Measurements from ENCODE around the gene MPST.

The MPST gene

DNA sequence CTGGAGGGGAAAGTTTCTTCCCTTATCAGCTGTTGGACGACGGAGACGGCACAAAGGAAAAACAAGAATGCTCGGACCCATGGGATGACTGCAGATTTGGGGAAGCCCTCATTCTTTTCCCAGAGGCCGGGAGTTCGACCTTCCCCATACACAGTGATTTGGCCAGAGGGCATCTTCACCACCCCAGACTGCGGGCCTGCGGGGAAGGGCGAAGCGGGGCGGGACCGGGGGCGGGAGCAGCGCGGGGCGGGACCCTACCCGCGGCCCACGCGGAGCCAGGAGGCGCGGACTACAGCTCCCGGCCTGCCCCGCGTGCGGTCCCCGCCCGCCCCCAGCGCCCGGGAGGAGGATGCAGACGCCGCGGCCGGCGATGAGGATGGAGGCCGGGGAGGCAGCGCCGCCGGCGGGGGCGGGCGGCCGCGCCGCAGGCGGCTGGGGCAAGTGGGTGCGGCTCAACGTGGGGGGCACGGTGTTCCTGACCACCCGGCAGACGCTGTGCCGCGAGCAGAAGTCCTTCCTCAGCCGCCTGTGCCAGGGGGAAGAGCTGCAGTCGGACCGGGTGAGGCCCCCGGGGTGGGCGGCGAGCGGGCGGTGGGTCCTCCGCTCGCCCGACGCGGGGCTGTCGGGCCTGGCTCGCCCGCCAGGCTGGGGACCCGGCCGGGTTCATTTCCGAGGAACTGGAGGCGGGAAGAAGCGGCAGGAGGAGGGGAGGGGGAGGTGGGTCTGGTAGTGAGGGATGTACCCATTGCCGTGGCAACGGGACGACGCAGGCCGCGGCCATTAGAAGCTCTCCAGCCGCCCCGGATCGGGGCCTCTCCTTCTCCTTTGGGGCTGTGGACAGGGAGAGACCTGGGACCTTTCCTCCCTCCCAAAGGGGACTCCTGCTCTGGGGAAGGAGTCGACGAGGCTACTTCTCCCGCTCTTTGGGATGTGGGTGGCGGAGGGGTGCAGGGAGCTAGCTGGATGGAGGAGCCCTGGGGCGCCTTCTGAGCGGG lies 32.1 kb downstream of the MPST start, which contains the start of gene KCTD17:
Gene KCTD17, plus strand, starts transcription at position 352 of the 995 bp plus-strand sequence. Its CDS starts 19 bp downstream, at position 371.
- intact Hi-C loops (cut with micrococcal nuclease): loop anchor here (2.0 kb wide), 1 partner anchor 33 kb away; the partner anchor contains the start of genes MPST and TST
- H3K27ac Mint-ChIP-seq: peak within 1 kb of the TSS; percentile 91
- peak within 1 kb of the TSS; percentile 79 for H3K4me3 Mint-ChIP-seq
- H3K27me3 Mint-ChIP-seq: no peaks in the 10 kb centered on the region
- no peaks in the 10 kb centered on the region for H3K9me3 Mint-ChIP-seq
- H3K4me1 Mint-ChIP-seq (ENCODE audit: low read depth): peaks cover 51% of the 10 kb centered on the region
- peaks cover 47% of the 10 kb centered on the region for H3K36me3 Mint-ChIP-seq (ENCODE audit: low read depth)

GRCh38 chr22:37052386-37053309 lies 33.1 kb downstream of the MPST start:
- intact Hi-C loops (cut with micrococcal nuclease): no loop called here
- Mint-ChIP-seq H3K9me3 (no peaks in the 10 kb centered on the region), H3K4me3 (peak overlapping the region; percentile 79), H3K4me1 (ENCODE audit: low read depth) (peaks cover 51% of the 10 kb centered on the region), H3K27ac (peak overlapping the region; percentile 91), H3K27me3 (no peaks in the 10 kb centered on the region), H3K36me3 (ENCODE audit: low read depth) (peaks cover 56% of the 10 kb centered on the region)

DNA sequence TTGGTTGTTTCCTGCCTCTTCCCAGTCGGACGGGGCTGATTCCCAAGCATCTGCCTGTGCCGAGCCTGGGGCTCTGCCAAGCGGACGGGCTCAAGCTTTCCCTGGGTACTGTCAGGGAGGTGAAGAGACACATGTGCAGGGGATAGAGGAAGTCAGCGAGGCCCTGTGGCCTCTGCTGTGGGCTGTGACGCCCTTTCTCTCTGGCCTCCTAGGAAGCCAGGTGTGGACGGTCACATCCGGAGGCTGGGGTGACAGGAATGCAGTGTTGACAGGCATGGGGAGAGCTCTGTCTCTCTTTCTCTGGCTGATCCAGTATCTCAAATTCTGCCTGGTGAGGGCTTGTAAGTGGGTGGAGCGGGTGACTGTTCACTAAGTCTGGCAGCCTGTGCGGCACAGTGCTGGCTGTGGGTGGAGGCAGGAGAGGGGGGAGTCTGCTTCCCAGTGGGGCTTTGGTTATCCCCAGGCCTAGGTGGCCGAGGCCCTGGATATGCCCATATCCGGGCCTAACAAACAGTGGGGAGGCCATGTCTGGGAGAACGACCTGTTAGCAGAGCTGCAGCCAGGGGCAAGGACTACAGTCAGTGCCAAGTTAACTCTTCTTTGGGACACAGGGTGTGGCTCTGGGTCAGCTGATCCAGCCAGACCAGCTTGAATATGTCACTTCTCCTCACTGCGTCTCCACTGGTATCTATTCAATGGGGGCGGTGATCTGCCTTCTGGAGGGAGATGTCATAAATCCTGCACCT lies 33.9 kb downstream of the MPST start:
- Mint-ChIP-seq H3K4me1 (ENCODE audit: low read depth) (peaks cover 51% of the 10 kb centered on the region), H3K36me3 (ENCODE audit: low read depth) (peaks cover 65% of the 10 kb centered on the region), H3K9me3 (no peaks in the 10 kb centered on the region), H3K27ac (peak overlapping the region; percentile 79), H3K4me3 (peak overlapping the region; percentile 79), H3K27me3 (no peaks in the 10 kb centered on the region)
- intact Hi-C loops (cut with micrococcal nuclease): no loop called here

DNA sequence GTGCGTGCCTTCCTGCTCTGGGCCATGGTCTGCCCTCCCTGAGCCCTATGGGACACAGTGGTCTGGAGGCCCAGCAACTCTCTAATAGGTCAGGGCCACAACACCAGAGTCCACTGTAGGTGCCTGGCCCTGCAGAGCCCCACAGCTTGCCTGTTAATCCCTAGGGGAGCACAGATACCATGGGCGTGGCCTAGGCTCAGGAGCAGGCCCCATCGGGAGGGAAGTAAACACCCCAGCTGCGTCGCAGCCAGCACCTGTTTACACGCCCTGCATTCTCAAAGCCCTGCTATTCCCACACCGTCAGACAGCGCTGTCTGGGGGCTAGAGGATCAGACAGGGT lies 34.5 kb downstream of the MPST start:
- peaks cover 70% of the 10 kb centered on the region for H3K36me3 Mint-ChIP-seq (ENCODE audit: low read depth)
- peaks cover 49% of the 10 kb centered on the region for H3K4me1 Mint-ChIP-seq (ENCODE audit: low read depth)
- no peak overlapping the region for H3K4me3 Mint-ChIP-seq
- intact Hi-C loops (cut with micrococcal nuclease): no loop called here
- H3K27ac Mint-ChIP-seq: peak overlapping the region; percentile 79
- H3K27me3 Mint-ChIP-seq: no peaks in the 10 kb centered on the region
- no peaks in the 10 kb centered on the region for H3K9me3 Mint-ChIP-seq

DNA sequence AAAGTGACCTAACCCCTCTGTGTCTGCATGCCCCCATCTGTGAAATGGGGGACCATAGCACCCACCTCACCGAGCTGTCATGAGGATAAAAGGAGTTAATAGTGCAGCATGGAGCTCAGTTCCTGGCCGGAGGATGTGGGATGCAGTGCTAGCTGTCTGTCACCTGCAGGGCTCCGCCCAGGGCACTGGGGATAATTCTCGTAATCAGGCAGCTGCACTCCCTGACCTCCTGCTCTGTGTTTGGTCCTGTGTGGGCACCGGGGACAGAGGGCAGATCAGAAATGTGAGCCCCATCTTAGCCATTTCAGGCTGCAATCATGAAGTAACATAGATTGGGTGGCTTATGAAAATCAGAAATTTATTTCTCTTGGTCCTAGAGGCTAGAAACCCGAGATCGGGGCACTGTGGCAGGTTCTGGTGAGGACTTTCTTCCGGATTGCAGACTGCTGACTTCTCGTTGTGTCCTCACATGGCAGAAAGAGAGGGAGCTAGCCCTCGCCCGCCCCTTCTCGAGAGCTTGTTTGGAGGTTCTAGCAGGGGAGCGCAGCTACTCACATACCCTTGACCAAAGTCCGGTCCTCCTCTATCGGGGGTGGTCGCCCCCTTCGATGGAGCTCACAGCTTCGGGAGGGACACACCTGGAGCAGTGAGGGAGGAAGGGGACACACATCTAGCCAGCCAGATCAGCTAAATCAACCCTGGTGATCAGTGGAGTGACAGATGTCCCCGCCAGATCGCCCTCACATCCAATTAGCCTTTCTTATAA lies 35.2 kb downstream of the MPST start:
- Mint-ChIP-seq H3K4me3 (no peak overlapping the region), H3K27me3 (no peaks in the 10 kb centered on the region), H3K36me3 (ENCODE audit: low read depth) (peaks cover 78% of the 10 kb centered on the region), H3K9me3 (no peaks in the 10 kb centered on the region), H3K27ac (no peak overlapping the region), H3K4me1 (ENCODE audit: low read depth) (peaks cover 42% of the 10 kb centered on the region)
- intact Hi-C loops (cut with micrococcal nuclease): no loop called here

- H3K27ac Mint-ChIP-seq: no peak overlapping the region
- peaks cover 92% of the 10 kb centered on the region for H3K36me3 Mint-ChIP-seq (ENCODE audit: low read depth)
- H3K9me3 Mint-ChIP-seq: no peaks in the 10 kb centered on the region
- peaks cover 27% of the 10 kb centered on the region for H3K4me1 Mint-ChIP-seq (ENCODE audit: low read depth)
- no peaks in the 10 kb centered on the region for H3K27me3 Mint-ChIP-seq
- intact Hi-C loops (cut with micrococcal nuclease): no loop called here
- H3K4me3 Mint-ChIP-seq: no peak overlapping the region
These were observed 36.7 kb downstream of the MPST start for GRCh38 chr22:37056246-37056645.

- Mint-ChIP-seq H3K9me3 (no peaks in the 10 kb centered on the region), H3K4me1 (ENCODE audit: low read depth) (peaks cover 22% of the 10 kb centered on the region), H3K27ac (no peak overlapping the region), H3K27me3 (no peaks in the 10 kb centered on the region), H3K4me3 (no peak overlapping the region), H3K36me3 (ENCODE audit: low read depth) (peaks cover 100% of the 10 kb centered on the region)
- intact Hi-C loops (cut with micrococcal nuclease): no loop called here
These were observed 37.7 kb downstream of the MPST start for GRCh38 chr22:37057226-37057625.

- H3K27me3 Mint-ChIP-seq: no peaks in the 10 kb centered on the region
These were observed 38.4 kb downstream of the MPST start for GRCh38 chr22:37057796-37058510.

DNA sequence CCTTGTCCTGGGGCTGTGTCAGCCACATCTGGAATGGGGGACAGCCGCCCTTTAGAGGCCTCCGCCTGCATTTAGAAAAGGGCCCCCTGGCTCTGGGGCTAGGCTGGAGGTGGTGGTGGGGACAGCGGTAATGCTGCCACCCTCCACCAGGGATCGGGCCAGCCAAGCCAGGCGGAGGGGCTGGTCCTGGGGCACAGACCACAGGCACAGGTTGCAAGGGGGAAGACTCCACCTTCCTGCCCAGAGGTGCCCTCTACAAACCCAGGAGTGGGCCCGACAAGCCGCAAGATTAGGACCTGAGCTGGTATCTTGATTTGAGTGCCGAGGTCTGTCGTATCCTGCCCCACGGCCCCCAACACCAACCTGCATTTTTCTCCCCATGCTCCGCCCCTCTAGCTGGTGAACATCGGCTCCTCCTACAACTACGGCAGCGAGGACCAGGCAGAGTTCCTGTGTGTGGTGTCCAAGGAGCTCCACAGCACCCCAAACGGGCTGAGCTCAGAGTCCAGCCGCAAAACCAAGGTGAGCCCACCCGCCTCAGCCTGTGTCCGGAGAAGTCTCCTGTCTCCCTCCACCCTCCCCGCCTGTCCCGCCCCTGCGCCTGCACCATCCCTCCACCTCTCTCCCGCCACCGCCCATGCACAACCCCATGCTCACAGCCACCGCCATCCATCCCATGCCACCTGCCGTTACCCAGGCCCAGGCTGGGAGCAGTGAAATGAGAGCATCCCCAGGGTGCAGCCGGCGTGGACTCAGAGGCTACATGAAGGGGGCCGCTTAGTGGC lies 39.6 kb downstream of the MPST start:
- no peaks in the 10 kb centered on the region for H3K9me3 Mint-ChIP-seq
- H3K27ac Mint-ChIP-seq: no peak overlapping the region
- H3K4me3 Mint-ChIP-seq: no peak overlapping the region
- no peaks in the 10 kb centered on the region for H3K27me3 Mint-ChIP-seq
- intact Hi-C loops (cut with micrococcal nuclease): no loop called here
- peaks cover 99% of the 10 kb centered on the region for H3K36me3 Mint-ChIP-seq (ENCODE audit: low read depth)
- H3K4me1 Mint-ChIP-seq (ENCODE audit: low read depth): peaks cover 3% of the 10 kb centered on the region

More at GRCh38 chr22:37057796-37058510, 38.4 kb downstream of the MPST start:
- intact Hi-C loops (cut with micrococcal nuclease): no loop called here
- Mint-ChIP-seq H3K4me3 (no peak overlapping the region), H3K36me3 (ENCODE audit: low read depth) (peaks cover 100% of the 10 kb centered on the region), H3K9me3 (no peaks in the 10 kb centered on the region), H3K27ac (no peak overlapping the region), H3K4me1 (ENCODE audit: low read depth) (peaks cover 15% of the 10 kb centered on the region)

- H3K27ac Mint-ChIP-seq: no peak overlapping the region
- H3K36me3 Mint-ChIP-seq (ENCODE audit: low read depth): peaks cover 99% of the 10 kb centered on the region
- intact Hi-C loops (cut with micrococcal nuclease): no loop called here
- H3K27me3 Mint-ChIP-seq: no peaks in the 10 kb centered on the region
- no peaks in the 10 kb centered on the region for H3K9me3 Mint-ChIP-seq
- no peak overlapping the region for H3K4me3 Mint-ChIP-seq
- no peaks in the 10 kb centered on the region for H3K4me1 Mint-ChIP-seq (ENCODE audit: low read depth)
These were observed 40.4 kb downstream of the MPST start for GRCh38 chr22:37059876-37060449.

GRCh38 chr22:37060801-37061610 lies 41.5 kb downstream of the MPST start:
- no peak overlapping the region for H3K4me3 Mint-ChIP-seq
- H3K27me3 Mint-ChIP-seq: no peaks in the 10 kb centered on the region
- intact Hi-C loops (cut with micrococcal nuclease): no loop called here
- no peaks in the 10 kb centered on the region for H3K9me3 Mint-ChIP-seq
- peaks cover 88% of the 10 kb centered on the region for H3K36me3 Mint-ChIP-seq (ENCODE audit: low read depth)
- H3K4me1 Mint-ChIP-seq (ENCODE audit: low read depth): no peaks in the 10 kb centered on the region
- H3K27ac Mint-ChIP-seq: no peak overlapping the region

All from dendritic cell treated with granulocyte-macrophage colony-stimulating factor and Interleukin-4, amounts not matched to agents 40 ng/mL and 50 ng/mL, for 4 days (primary cell).